AG09309 (cell line): ENCODE results near the gene TFR2.
A peak's percentile ranks its signal among the peaks of the same experiment; 100 is the strongest.

Source experiments
- DNase-seq: peaks from one replicate; pipeline ENCODE4 v3.0.0-alpha.2; 2010; ENCODE audit warnings: low read depth
- H3K4me3 ChIP-seq: 2 replicates; pipeline ENCODE4 v1.5.1; 2011; ENCODE audit warnings: mild to moderate bottlenecking, low read depth, low read length, moderate library complexity; ENCODE audit not compliant: control insufficient read depth
- TF ChIP-seq, protein P1 (sequence below): IDR thresholded peaks from 2 replicates; pipeline ENCODE4 v1.5.1; 2011; ENCODE audit warnings: mild to moderate bottlenecking, low read depth, low read length, inconsistent platforms; ENCODE audit not compliant: insufficient read depth, control insufficient read depth; ENCODE audit errors: missing control alignments

The TFR2 gene

DNA sequence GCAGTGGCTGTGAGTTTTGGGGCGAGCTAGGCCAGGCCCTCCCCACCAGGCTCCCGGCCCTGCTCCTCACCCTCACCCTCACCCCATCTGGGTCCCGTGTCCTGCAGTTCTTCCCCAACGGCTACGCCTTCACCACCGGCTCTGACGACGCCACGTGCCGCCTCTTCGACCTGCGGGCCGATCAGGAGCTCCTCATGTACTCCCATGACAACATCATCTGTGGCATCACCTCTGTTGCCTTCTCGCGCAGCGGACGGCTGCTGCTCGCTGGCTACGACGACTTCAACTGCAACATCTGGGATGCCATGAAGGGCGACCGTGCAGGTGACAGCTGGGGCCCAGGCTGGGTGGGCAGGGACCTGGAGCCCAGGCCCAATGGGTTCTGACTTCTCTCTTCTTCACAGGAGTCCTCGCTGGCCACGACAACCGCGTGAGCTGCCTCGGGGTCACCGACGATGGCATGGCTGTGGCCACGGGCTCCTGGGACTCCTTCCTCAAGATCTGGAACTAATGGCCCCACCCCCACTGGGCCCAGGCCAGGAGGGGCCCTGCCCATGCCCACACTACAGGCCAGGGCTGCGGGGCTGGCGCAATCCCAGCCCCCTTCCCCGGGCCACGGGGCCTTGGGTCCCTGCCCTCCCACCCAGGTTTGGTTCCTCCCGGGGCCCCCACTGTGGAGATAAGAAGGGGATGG lies 37.1 kb upstream of the TFR2 start:
- TF ChIP-seq, protein P1, sequence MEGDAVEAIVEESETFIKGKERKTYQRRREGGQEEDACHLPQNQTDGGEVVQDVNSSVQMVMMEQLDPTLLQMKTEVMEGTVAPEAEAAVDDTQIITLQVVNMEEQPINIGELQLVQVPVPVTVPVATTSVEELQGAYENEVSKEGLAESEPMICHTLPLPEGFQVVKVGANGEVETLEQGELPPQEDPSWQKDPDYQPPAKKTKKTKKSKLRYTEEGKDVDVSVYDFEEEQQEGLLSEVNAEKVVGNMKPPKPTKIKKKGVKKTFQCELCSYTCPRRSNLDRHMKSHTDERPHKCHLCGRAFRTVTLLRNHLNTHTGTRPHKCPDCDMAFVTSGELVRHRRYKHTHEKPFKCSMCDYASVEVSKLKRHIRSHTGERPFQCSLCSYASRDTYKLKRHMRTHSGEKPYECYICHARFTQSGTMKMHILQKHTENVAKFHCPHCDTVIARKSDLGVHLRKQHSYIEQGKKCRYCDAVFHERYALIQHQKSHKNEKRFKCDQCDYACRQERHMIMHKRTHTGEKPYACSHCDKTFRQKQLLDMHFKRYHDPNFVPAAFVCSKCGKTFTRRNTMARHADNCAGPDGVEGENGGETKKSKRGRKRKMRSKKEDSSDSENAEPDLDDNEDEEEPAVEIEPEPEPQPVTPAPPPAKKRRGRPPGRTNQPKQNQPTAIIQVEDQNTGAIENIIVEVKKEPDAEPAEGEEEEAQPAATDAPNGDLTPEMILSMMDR: no peak
- no peak for DNase-seq
- H3K4me3 ChIP-seq: no peak overlapping the region

DNA sequence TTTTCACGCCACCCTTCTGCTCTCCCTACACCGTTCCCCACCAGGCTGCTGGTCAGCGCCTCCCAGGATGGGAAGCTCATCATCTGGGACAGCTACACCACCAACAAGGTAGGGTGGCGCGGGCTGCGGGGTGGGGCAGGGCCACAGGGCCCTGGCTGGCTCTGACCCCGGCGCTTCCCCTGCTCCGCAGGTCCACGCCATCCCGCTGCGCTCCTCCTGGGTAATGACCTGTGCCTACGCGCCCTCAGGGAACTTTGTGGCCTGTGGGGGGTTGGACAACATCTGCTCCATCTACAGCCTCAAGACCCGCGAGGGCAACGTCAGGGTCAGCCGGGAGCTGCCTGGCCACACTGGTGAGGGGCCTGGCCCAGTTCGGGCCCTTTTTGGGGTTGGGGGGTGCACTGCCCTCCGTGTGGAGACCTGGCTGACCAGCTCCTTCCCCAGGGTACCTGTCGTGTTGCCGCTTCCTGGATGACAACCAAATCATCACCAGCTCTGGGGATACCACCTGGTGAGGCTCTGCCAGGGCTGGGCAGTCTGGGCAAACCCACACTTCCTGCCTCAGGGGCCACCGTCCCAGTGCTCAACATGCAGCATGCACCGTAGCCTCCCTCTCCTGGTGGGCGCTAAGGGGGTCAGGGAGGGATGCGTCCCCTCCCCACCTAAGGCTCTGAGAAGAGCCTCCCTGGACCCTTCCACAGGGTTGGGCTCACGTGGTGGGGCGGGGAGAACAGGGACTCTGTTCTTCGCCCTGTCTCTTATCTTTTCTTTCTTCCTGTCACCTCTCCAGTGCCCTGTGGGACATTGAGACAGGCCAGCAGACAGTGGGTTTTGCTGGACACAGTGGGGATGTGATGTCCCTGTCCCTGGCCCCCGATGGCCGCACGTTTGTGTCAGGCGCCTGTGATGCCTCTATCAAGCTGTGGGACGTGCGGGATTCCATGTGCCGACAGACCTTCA lies 36.2 kb upstream of the TFR2 start:
- DNase-seq: no peak
- TF ChIP-seq, protein P1: no peak
- H3K4me3 ChIP-seq: no peak overlapping the region

DNA sequence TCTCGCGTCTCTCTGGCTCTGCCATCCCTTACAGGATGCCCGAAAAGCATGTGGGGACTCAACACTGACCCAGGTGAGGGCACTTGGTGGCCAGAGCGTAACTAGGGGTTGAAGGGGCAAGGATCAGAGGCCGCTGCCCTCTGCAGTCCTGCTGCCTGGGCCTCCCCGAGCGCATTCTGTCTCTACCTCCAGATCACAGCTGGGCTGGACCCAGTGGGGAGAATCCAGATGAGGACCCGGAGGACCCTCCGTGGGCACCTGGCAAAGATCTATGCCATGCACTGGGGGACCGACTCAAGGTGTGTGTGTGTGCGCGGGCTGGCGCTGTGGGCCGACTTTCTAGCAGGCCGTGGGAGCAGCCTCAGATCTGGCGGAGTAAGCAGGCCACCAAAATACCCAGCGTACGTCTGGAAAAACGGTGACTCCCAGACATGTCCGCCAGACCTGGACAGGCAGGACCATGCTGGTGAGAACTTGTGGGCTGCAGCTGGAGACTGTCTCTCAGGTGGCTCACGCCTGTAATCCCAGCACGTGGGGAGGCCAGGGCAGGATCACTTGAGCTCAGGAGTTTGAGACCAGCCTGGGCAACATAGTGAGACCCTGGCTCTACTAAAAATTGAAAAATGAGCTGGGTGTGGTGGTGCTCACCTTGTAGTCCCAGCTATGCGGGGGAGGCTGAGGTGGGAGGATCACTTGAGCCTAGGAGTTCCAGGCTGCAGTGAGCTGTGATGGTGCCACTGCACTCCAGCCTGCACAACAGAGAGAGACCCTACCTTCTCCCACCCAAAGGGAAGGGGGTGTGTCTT lies 35.4 kb upstream of the TFR2 start:
- DNase-seq: no peak
- H3K4me3 ChIP-seq: peak overlapping the region; percentile 99
- TF ChIP-seq, protein P1: no peak

DNA sequence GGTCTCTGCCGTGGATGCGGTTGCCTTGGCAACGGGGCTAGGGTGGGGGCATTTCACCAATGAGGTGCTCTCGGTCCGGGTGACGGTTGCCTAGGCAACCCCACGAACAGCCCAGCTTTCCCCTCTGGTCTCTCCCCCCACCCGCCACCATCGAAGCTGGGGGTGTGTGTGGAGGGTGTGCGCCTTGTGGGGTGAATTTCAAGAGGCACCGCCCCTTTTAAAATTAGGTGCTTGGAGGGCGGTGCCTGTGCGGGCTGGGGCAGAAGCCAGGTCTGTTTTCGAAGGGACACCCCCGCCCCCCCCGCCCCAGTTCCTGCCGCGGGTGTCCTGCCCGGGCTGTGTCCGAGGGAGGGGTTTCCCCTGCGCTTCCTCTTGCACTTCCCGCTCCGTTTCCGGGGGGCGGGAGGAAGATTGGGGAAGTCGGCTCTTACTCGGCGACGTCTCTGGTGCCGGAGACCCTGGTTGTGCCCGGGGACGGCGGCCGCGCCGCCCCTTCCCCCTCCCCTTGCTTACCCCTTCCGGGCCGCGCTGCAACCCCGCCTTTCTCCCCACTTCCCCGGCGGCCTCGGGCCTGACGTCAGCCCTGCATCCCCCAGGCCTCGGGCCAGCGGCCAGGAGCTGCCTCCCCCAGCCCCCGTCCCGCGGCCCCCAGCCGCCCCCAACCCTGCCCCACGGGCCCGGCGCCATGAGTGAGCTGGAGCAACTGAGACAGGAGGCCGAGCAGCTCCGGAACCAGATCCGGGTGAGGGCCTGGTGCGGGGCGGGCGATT lies 34.4 kb upstream of the TFR2 start:
- TF ChIP-seq, protein P1: no peak
- no peak for DNase-seq
- peak overlapping the region; percentile 99 for H3K4me3 ChIP-seq

DNA sequence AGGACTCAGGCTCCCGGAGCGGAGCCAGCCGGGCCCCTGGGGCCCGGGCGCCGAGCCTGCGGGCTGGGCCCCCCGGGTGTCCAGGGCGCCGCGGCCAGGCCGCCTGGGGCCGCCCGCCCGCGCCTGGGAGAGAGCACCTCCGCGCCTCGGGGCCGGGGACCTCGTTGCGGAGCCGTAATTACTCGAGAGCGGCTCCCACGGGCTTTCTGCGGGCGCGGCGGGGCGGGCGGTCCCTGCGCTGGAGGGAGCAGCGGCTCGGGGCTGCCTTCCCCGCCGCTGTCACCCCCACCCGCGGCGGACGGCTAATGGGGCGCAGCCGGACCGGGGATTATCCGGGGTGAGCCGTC lies 33.7 kb upstream of the TFR2 start:
- TF ChIP-seq, protein P1: no peak
- H3K4me3 ChIP-seq: peak overlapping the region; percentile 99
- no peak for DNase-seq
